H1 (cell line): ENCODE results near the gene H2AZ2. TPM values are rescaled to one million over a fixed set of nuclear protein-coding genes. Genes with fewer than 3 reads are reported as not detected.

Experiments used
- CTCF ChIA-PET: fragments of 300-600 bp; sonication (Branson Sonifier 250); formaldehyde crosslinking; loops from one replicate; lab custom pipeline; 2021; ENCODE audit not compliant: partially characterized antibody; lab: Charles Lee
- POLR2A ChIA-PET: fragments of 300-600 bp; sonication (Branson Sonifier 250); formaldehyde crosslinking; loops from one replicate; lab custom pipeline; 2021; ENCODE audit warnings: inconsistent platforms; ENCODE audit not compliant: partially characterized antibody; lab: Charles Lee
- DNase-seq, 2 experiments: peaks; one replicate each; pipeline versions ENCODE4 v3.0.0 to v3.0.0-alpha.2; 2010 to 2022; ENCODE audit warnings: low spot score in 2 of 2, low read depth in 1 of 2, mixed read lengths in 1 of 2
- FAIRE-seq: peaks from 2 replicates; lab custom pipeline; 2011; peaks lifted over from hg19 to GRCh38; lab: Jason Lieb, UNC
- H2AFZ ChIP-seq: 2 replicates; pipeline ENCODE4 v1.8.1; 2012; ENCODE audit warnings: low read length, inconsistent platforms
- H2AK5ac ChIP-seq: 2 replicates; pipeline ENCODE4 v1.6.1; 2013; ENCODE audit warnings: low read depth, low read length
- H2BK120ac ChIP-seq: replicated peaks from 2 replicates; pipeline ENCODE3; 2013; ENCODE audit warnings: low read depth, low read length, inconsistent platforms
- H2BK12ac ChIP-seq: 2 replicates; pipeline ENCODE4 v1.6.1; 2013; ENCODE audit warnings: low read depth, low read length
- H2BK15ac ChIP-seq: 2 replicates; pipeline ENCODE4 v1.6.1; 2013; ENCODE audit warnings: low read length
- H2BK20ac ChIP-seq: 2 replicates; pipeline ENCODE4 v1.6.1; 2013; ENCODE audit warnings: low read length
- H2BK5ac ChIP-seq: 2 replicates; pipeline ENCODE4 v1.6.1; 2013; ENCODE audit warnings: low read depth, low read length
- H3K14ac ChIP-seq: 2 replicates; pipeline ENCODE4 v1.6.1; 2013; ENCODE audit warnings: inconsistent platforms; ENCODE audit not compliant: insufficient read length
- H3K18ac ChIP-seq: 2 replicates; pipeline ENCODE4 v1.6.1; 2013; ENCODE audit warnings: low read length; ENCODE audit errors: extremely low read depth
- H3K23ac ChIP-seq: 2 replicates; pipeline ENCODE4 v1.6.1; 2013; ENCODE audit warnings: inconsistent platforms; ENCODE audit not compliant: insufficient read length
- H3K23me2 ChIP-seq: 2 replicates; pipeline ENCODE4 v1.6.1; 2013; ENCODE audit warnings: low read depth, low read length
- H3K27ac ChIP-seq: 2 replicates; pipeline ENCODE4 v1.6.1; 2011; ENCODE audit warnings: low read depth, low read length, inconsistent platforms
- H3K27me3 ChIP-seq, 4 experiments: replicated peaks in 1 of 4; 1 replicate in 1 of 4; 2 replicates in 3 of 4; pipeline versions ENCODE4 v1.6.1 to v1.8.1; 2011 to 2013; ENCODE audit warnings: low read length in 3 of 4, mild to moderate bottlenecking in 3 of 4, inconsistent platforms in 2 of 4, mixed read lengths in 2 of 4, moderate library complexity in 1 of 4; ENCODE audit not compliant: control insufficient read depth in 3 of 4, insufficient read depth in 3 of 4; ENCODE audit errors: extremely low read depth in 1 of 4
- H3K36me3 ChIP-seq, 4 experiments: 2 replicates each; pipeline versions ENCODE4 v1.6.1 to v1.8.1; 2011 to 2013; ENCODE audit warnings: mild to moderate bottlenecking in 4 of 4, low read length in 3 of 4, moderate library complexity in 2 of 4, control low read depth in 1 of 4, inconsistent platforms in 1 of 4; ENCODE audit not compliant: insufficient read depth in 4 of 4, control insufficient read depth in 2 of 4
- H3K4ac ChIP-seq: replicated peaks from 2 replicates; pipeline ENCODE3; 2013; ENCODE audit warnings: low read length, low read depth, mixed read lengths, inconsistent platforms; ENCODE audit not compliant: insufficient read length
- H3K4me1 ChIP-seq, 4 experiments: replicated peaks in 1 of 4; 1 replicate in 1 of 4; 2 replicates in 3 of 4; pipeline versions ENCODE4 v1.6.1 to v1.8.1; 2011 to 2013; ENCODE audit warnings: low read length in 3 of 4, inconsistent platforms in 2 of 4, mixed read lengths in 1 of 4; ENCODE audit not compliant: insufficient read depth in 4 of 4, control insufficient read depth in 3 of 4
- H3K4me2 ChIP-seq, 2 experiments: 2 replicates each; pipeline versions ENCODE4 v1.6.1 to v1.8.1; 2011 to 2013; ENCODE audit warnings: low read depth in 2 of 2, low read length in 2 of 2, control low read depth in 1 of 2, inconsistent platforms in 1 of 2, mild to moderate bottlenecking in 1 of 2; ENCODE audit not compliant: insufficient read depth in 1 of 2
- H3K4me3 ChIP-seq, 4 experiments: fragments of 200-600, 300-600 bp in 1 of 4; sonication (generic), shearing (Covaris generic), sonication (Bioruptor Twin) in 1 of 4; 2 replicates each; pipeline versions ENCODE4 v1.5.1 to v1.8.1; 2011 to 2016; ENCODE audit warnings: low read length in 4 of 4, low read depth in 3 of 4, control low read depth in 2 of 4, inconsistent platforms in 2 of 4, mild to moderate bottlenecking in 2 of 4, mixed read lengths in 1 of 4, moderate library complexity in 1 of 4; ENCODE audit not compliant: insufficient read depth in 2 of 4; ENCODE audit errors: extremely low read depth in 1 of 4
- H3K56ac ChIP-seq: replicated peaks from 2 replicates; pipeline ENCODE3; 2013; ENCODE audit warnings: low read depth, mild to moderate bottlenecking, mixed read lengths, low read length, inconsistent platforms; ENCODE audit not compliant: insufficient read length
- H3K79me1 ChIP-seq: 2 replicates; pipeline ENCODE4 v1.6.1; 2013; ENCODE audit warnings: low read depth, low read length, control low read depth
- H3K79me2 ChIP-seq, 2 experiments: 2 replicates each; pipeline versions ENCODE4 v1.6.1 to v1.8.1; 2012 to 2013; ENCODE audit warnings: low read length in 2 of 2, mild to moderate bottlenecking in 2 of 2, inconsistent platforms in 1 of 2; ENCODE audit not compliant: insufficient read depth in 2 of 2, control insufficient read depth in 1 of 2
- H3K9ac ChIP-seq, 4 experiments: replicated peaks in 1 of 4; 1 replicate in 1 of 4; 2 replicates in 3 of 4; pipeline versions ENCODE4 v1.6.1 to v1.8.1; 2011 to 2013; ENCODE audit warnings: low read depth in 3 of 4, low read length in 3 of 4, control low read depth in 2 of 4, mild to moderate bottlenecking in 2 of 4, moderate library complexity in 2 of 4, inconsistent platforms in 1 of 4; ENCODE audit errors: extremely low read depth in 1 of 4
- H3K9me3 ChIP-seq, 2 experiments: 2 replicates each; pipeline versions ENCODE4 v1.6.1 to v1.8.1; 2012 to 2013; ENCODE audit warnings: mild to moderate bottlenecking in 2 of 2, moderate library complexity in 2 of 2, control low read depth in 1 of 2, inconsistent platforms in 1 of 2, low read depth in 1 of 2, low read length in 1 of 2, mixed read lengths in 1 of 2; ENCODE audit not compliant: insufficient read depth in 2 of 2
- H4K20me1 ChIP-seq, 2 experiments: replicated peaks in 1 of 2; 2 replicates each; pipeline versions ENCODE3 to v1.8.1; 2011 to 2013; ENCODE audit warnings: inconsistent platforms in 2 of 2, low read length in 2 of 2, mild to moderate bottlenecking in 1 of 2; ENCODE audit not compliant: insufficient read depth in 2 of 2, control insufficient read depth in 1 of 2
- H4K5ac ChIP-seq: 2 replicates; pipeline ENCODE4 v1.6.1; 2013; ENCODE audit warnings: low read length, low read depth, mixed read lengths, inconsistent platforms; ENCODE audit not compliant: insufficient read length
- H4K8ac ChIP-seq: 2 replicates; pipeline ENCODE4 v1.8.0; 2013; ENCODE audit warnings: mild to moderate bottlenecking, moderate library complexity, low read length, inconsistent platforms; ENCODE audit not compliant: insufficient read depth; ENCODE audit errors: extremely low read depth
- H4K91ac ChIP-seq: replicated peaks from 2 replicates; pipeline ENCODE3; 2013; ENCODE audit warnings: low read length, mixed read lengths, inconsistent platforms; ENCODE audit not compliant: insufficient read length
- BCL11A ChIP-seq, 2 experiments: IDR thresholded peaks; one replicate each; pipeline ENCODE4 v1.6.1; 2011; ENCODE audit warnings: low read depth in 2 of 2, low read length in 2 of 2, mild to moderate bottlenecking in 2 of 2
- CBX8 ChIP-seq: fragments of 300-800, 300-1000 bp; sonication (generic); IDR thresholded peaks from 2 replicates; pipeline ENCODE4 v1.7.1; 2016; ENCODE audit warnings: low read depth, low read length, borderline replicate concordance
- GTF2F1 ChIP-seq: IDR thresholded peaks from 2 replicates; pipeline ENCODE4 v1.6.1; 2012; ENCODE audit warnings: low read depth, low read length, improper control_type of control experiment, borderline replicate concordance
- HDAC6 ChIP-seq: IDR thresholded peaks from one replicate; pipeline ENCODE4 v1.7.1; 2012; ENCODE audit warnings: low read depth, mild to moderate bottlenecking, inconsistent platforms, low read length, moderate library complexity
- NRF1 ChIP-seq: IDR thresholded peaks from 2 replicates; pipeline ENCODE4 v1.6.1; 2011; ENCODE audit warnings: mild to moderate bottlenecking, low read depth, low read length, improper control_type of control experiment
- SIRT6 ChIP-seq: IDR thresholded peaks from one replicate; pipeline ENCODE4 v1.7.1; 2012; ENCODE audit warnings: low read length, inconsistent platforms
- SP2 ChIP-seq: IDR thresholded peaks from 2 replicates; pipeline ENCODE4 v1.6.1; 2012; ENCODE audit warnings: mild to moderate bottlenecking, low read length, inconsistent platforms
- TAF7 ChIP-seq: optimal IDR thresholded peaks from 2 replicates; pipeline ENCODE3; 2011; ENCODE audit warnings: low read depth, mild to moderate bottlenecking, inconsistent platforms, low read length, moderate library complexity, borderline replicate concordance
- WGBS, 2 experiments: shearing (Covaris generic) in 1 of 2; methylation state at CpG; one replicate each; pipeline versions ENCODE4 v1.1.6 to v1.1.7; 2013 to 2015; ENCODE audit warnings: low lambda C conversion rate in 2 of 2, mixed read lengths in 2 of 2, inconsistent platforms in 1 of 2, low coverage in 1 of 2, missing lambda C conversion rate in 1 of 2; ENCODE audit not compliant: insufficient replicate concordance in 2 of 2, insufficient coverage in 1 of 2, insufficient read length in 1 of 2; ENCODE audit errors: extremely low coverage in 1 of 2, missing lambda C conversion rate in 1 of 2; 5-methylcytosine and 5-hydroxymethylcytosine counted together
- polyA plus RNA-seq, 7 experiments: library from polyadenylated mRNA; depleted of rRNA in 3 of 7; stranded (reverse) in 5 of 7; unstranded in 2 of 7; fragments of >200 nt in 5 of 7; fragments of 200-250 nt in 2 of 7; gene quantifications; 1 replicate in 5 of 7; 2 replicates in 1 of 7; 4 replicates in 1 of 7; pipeline versions ENCODE4 v1.2.1 to v1.2.3, GENCODE V29; 2011 to 2013; ENCODE audit warnings: missing spikeins in 2 of 7, mixed read lengths in 2 of 7
- total RNA-seq: library from RNA; stranded (reverse); fragmentation: NEBNext Ultra II Directional; extraction: Animal tissue kit (Norgen Biotek cat#: 25700); gene quantifications from 2 replicates; pipeline ENCODE4 v1.2.1, GENCODE V29; 2021
- TF ChIP-seq, protein P1 (sequence below): IDR thresholded peaks from 2 replicates; pipeline ENCODE4 v1.6.1; 2012; ENCODE audit warnings: low read length, inconsistent platforms

H2AZ2 gene
- total and polyA plus RNA-seq, 2 of the 8 experiments (the other 6 are each of a cell fraction or from before 2014, with no cell fraction given): 168 to 187 TPM

DNA sequence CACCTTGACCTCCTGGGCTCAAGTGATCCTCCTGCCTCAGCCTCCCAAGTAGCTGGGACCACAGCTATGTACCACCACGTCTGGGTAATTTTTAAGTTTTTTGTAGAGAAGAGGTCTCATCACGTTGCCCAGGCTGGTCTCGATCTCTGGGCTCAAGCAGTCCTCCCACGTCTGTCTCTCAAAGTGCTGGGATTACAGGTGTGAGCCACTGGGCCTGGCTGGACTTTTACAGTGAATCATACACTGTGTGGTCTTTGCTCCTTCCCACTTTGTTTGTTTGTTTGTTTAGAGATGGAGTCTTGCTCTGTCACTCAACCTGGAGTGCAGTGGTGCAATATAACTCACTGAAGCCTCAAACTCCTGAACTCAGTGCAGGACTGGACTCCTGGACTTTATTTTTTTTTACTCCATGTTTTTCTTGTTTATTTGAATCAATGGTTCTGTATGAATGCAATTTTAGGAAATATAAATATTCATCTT, 38.9 kb downstream of the H2AZ2 start:
- Histone ChIP-seq H4K8ac (no peak overlapping the region), H3K79me2 (no peaks in the 10 kb centered on the region), H4K5ac (no peak overlapping the region), H2BK15ac (no peak overlapping the region), H4K20me1 (no peaks in the 10 kb centered on the region)
- TF ChIP-seq SP2 (no peak), CBX8 (no peak), SIRT6 (no peak), NRF1 (no peak), GTF2F1 (no peak), TAF7 (no peak), BCL11A (IDR thresholded peaks at IDR 0.05; ENCODE audit: low read depth in 2 of 2, low read length in 2 of 2) (no peak), HDAC6 (no peak)
- TF ChIP-seq, protein P1, sequence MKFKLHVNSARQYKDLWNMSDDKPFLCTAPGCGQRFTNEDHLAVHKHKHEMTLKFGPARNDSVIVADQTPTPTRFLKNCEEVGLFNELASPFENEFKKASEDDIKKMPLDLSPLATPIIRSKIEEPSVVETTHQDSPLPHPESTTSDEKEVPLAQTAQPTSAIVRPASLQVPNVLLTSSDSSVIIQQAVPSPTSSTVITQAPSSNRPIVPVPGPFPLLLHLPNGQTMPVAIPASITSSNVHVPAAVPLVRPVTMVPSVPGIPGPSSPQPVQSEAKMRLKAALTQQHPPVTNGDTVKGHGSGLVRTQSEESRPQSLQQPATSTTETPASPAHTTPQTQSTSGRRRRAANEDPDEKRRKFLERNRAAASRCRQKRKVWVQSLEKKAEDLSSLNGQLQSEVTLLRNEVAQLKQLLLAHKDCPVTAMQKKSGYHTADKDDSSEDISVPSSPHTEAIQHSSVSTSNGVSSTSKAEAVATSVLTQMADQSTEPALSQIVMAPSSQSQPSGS: no peak
- TF ChIP-seq, all 59 proteins: peak for 0
- no peak overlapping the region for H3K4ac ChIP-seq
- no peaks in the 10 kb centered on the region for H3K9me3 ChIP-seq
- H3K4me3 ChIP-seq: no peak overlapping the region
- H2BK20ac ChIP-seq: no peak overlapping the region
- FAIRE-seq: no peak
- no peak overlapping the region for H3K18ac ChIP-seq
- no peak for DNase-seq
- no peak overlapping the region for H3K9ac ChIP-seq
- no peak overlapping the region for H3K56ac ChIP-seq
- H3K79me1 ChIP-seq: no peaks in the 10 kb centered on the region
- H2BK12ac ChIP-seq: no peak overlapping the region
- no peaks in the 10 kb centered on the region for H3K23me2 ChIP-seq
- H3K36me3 ChIP-seq: peaks cover 0 to 13% (median 0%) of the 10 kb centered on the region in 4 experiments; a peak in 1 of 8 replicates
- no peak overlapping the region for H2AFZ ChIP-seq
- H3K14ac ChIP-seq: no peak overlapping the region
- H3K4me1 ChIP-seq: no peaks in the 10 kb centered on the region
- no peaks in the 10 kb centered on the region for H3K27me3 ChIP-seq
- no peak overlapping the region for H4K91ac ChIP-seq
- H2BK5ac ChIP-seq: no peak overlapping the region
- no peak overlapping the region for H3K4me2 ChIP-seq
- H2BK120ac ChIP-seq: no peak overlapping the region
- no peak overlapping the region for H2AK5ac ChIP-seq
- POLR2A ChIA-PET: interaction anchor here (0.7 to 3.6 kb wide), 9 partner anchors 8 to 192 kb away, joined by 3 to 27 read pairs (median 5); partner anchors contain the start of gene H2AZ2
- H3K23ac ChIP-seq: no peak overlapping the region
- H3K27ac ChIP-seq: no peak overlapping the region
- CTCF ChIA-PET: interaction anchor here (1.2 to 1.3 kb wide), 2 partner anchors 10 to 16 kb away, joined by 5 to 6 read pairs; no protein-coding TSS in a partner anchor
- WGBS, 2 experiments: 84% methylated on average over 4 of the region's 4 CpGs; no CpG with 5 or more reads in 1 of the 2 experiments
